ENCODE measurements around the gene GJD4. TPM values are rescaled to one million over a fixed set of nuclear protein-coding genes. Genes with fewer than 3 reads are reported as not detected.

Gene GJD4
- total RNA-seq, 1 experiment from 2014 or later, result 0.18 TPM

GRCh38 chr10:35579116-35579515, 26.0 kb upstream of the GJD4 start:
- Histone ChIP-seq H3K27me3 (replicated peaks; ENCODE audit: control insufficient read depth, insufficient read depth, low read length) (no peaks in the 10 kb centered on the region), H3K4me1 (no peaks in the 10 kb centered on the region), H3K36me3 (ENCODE audit: control insufficient read depth, insufficient read depth, low read length) (no peaks in the 10 kb centered on the region; the same call in none of the 2 replicates), H3K4me3 (ENCODE audit: low read depth, low read length) (no peak overlapping the region), H3K9me3 (no peaks in the 10 kb centered on the region)
- CTCF ChIA-PET, result interaction anchor here (1.7 kb wide), 1 partner anchor 16 kb away, joined by 3 read pairs; no protein-coding TSS in a partner anchor
- no peak for TF ChIP-seq CTCF (IDR thresholded peaks at IDR 0.05; ENCODE audit: insufficient read depth in 1 of 2, low read depth in 1 of 2, low read length in 1 of 2, severe bottlenecking in 1 of 2, unreplicated experiment in 1 of 2)
- H3K27ac Mint-ChIP-seq (ENCODE audit: unreplicated experiment), result no peak overlapping the region
- peak in 1 of 2 experiments; percentile 1 for DNase-seq
- no peak overlapping the region for H3K4me3 Mint-ChIP-seq (ENCODE audit: unreplicated experiment)
- POLR2A ChIA-PET, result no interaction called here
- no peaks in the 10 kb centered on the region for H3K4me1 Mint-ChIP-seq (ENCODE audit: low read depth, unreplicated experiment)
- H3K9me3 Mint-ChIP-seq (ENCODE audit: unreplicated experiment), result no peaks in the 10 kb centered on the region
- intact Hi-C loops (cut with micrococcal nuclease; ENCODE audit: unreplicated experiment), result no loop called here
- peaks cover 16% of the 10 kb centered on the region for H3K36me3 Mint-ChIP-seq (ENCODE audit: insufficient read depth, unreplicated experiment)
- H3K27me3 Mint-ChIP-seq (ENCODE audit: insufficient read depth, unreplicated experiment), result peaks cover 2% of the 10 kb centered on the region
- BruUV-seq (replicated peaks), result no TSS peak

GRCh38 chr10:35579726-35580422, 25.3 kb upstream of the GJD4 start:
- ChIA-PET POLR2A (no interaction called here), CTCF (interaction anchor here (1.7 kb wide), 1 partner anchor 17 kb away, joined by 3 read pairs; no protein-coding TSS in a partner anchor)
- H3K27me3 ChIP-seq (replicated peaks; ENCODE audit: control insufficient read depth, insufficient read depth, low read length), result no peaks in the 10 kb centered on the region
- Mint-ChIP-seq H3K36me3 (ENCODE audit: insufficient read depth, unreplicated experiment) (peaks cover 16% of the 10 kb centered on the region), H3K9me3 (ENCODE audit: unreplicated experiment) (no peaks in the 10 kb centered on the region), H3K27me3 (ENCODE audit: insufficient read depth, unreplicated experiment) (peaks cover 2% of the 10 kb centered on the region), H3K4me1 (ENCODE audit: low read depth, unreplicated experiment) (no peaks in the 10 kb centered on the region), H3K4me3 (ENCODE audit: unreplicated experiment) (no peak overlapping the region), H3K27ac (ENCODE audit: unreplicated experiment) (no peak overlapping the region)
- H3K4me3 ChIP-seq (ENCODE audit: low read depth, low read length), result no peak overlapping the region
- no peak for TF ChIP-seq CTCF (IDR thresholded peaks at IDR 0.05; ENCODE audit: insufficient read depth in 1 of 2, low read depth in 1 of 2, low read length in 1 of 2, severe bottlenecking in 1 of 2, unreplicated experiment in 1 of 2)
- peak in 1 of 2 experiments; percentile 13 for DNase-seq
- H3K4me1 ChIP-seq, result no peaks in the 10 kb centered on the region
- intact Hi-C loops (cut with micrococcal nuclease; ENCODE audit: unreplicated experiment), result no loop called here
- no peaks in the 10 kb centered on the region; the same call in none of the 2 replicates for H3K36me3 ChIP-seq (ENCODE audit: control insufficient read depth, insufficient read depth, low read length)
- H3K9me3 ChIP-seq, result no peaks in the 10 kb centered on the region
- BruUV-seq (replicated peaks), result no TSS peak

GRCh38 chr10:35580423-35580770, 24.7 kb upstream of the GJD4 start:
- no peaks in the 10 kb centered on the region for H3K4me1 Mint-ChIP-seq (ENCODE audit: low read depth, unreplicated experiment)
- no peaks in the 10 kb centered on the region; the same call in 1 of the 2 replicates for H3K36me3 ChIP-seq (ENCODE audit: control insufficient read depth, insufficient read depth, low read length)
- H3K4me1 ChIP-seq, result no peaks in the 10 kb centered on the region
- no peaks in the 10 kb centered on the region for H3K9me3 ChIP-seq
- no peak overlapping the region for H3K4me3 ChIP-seq (ENCODE audit: low read depth, low read length)
- BruUV-seq (replicated peaks), result no TSS peak
- no peaks in the 10 kb centered on the region for H3K27me3 ChIP-seq (replicated peaks; ENCODE audit: control insufficient read depth, insufficient read depth, low read length)
- H3K27ac Mint-ChIP-seq (ENCODE audit: unreplicated experiment), result no peak overlapping the region
- intact Hi-C loops (cut with micrococcal nuclease; ENCODE audit: unreplicated experiment), result no loop called here
- TF ChIP-seq CTCF (IDR thresholded peaks at IDR 0.05; ENCODE audit: insufficient read depth in 1 of 2, low read depth in 1 of 2, low read length in 1 of 2, severe bottlenecking in 1 of 2, unreplicated experiment in 1 of 2), result no peak
- ChIA-PET CTCF (no interaction called here), POLR2A (no interaction called here)
- H3K36me3 Mint-ChIP-seq (ENCODE audit: insufficient read depth, unreplicated experiment), result peaks cover 16% of the 10 kb centered on the region
- no peak overlapping the region for H3K4me3 Mint-ChIP-seq (ENCODE audit: unreplicated experiment)
- DNase-seq, result peak in 1 of 2 experiments; percentile 7
- H3K27me3 Mint-ChIP-seq (ENCODE audit: insufficient read depth, unreplicated experiment), result peaks cover 3% of the 10 kb centered on the region
- H3K9me3 Mint-ChIP-seq (ENCODE audit: unreplicated experiment), result no peaks in the 10 kb centered on the region
